GM12878 (cell line): Measurements from ENCODE around the gene AFAP1.

ENCODE experiments used
- NFYB ChIP-seq: IDR thresholded peaks from 2 replicates; pipeline ENCODE4 v1.6.1; 2011; ENCODE audit warnings: low read depth, mild to moderate bottlenecking, low read length, improper control_type of control experiment, moderate library complexity; ENCODE audit not compliant: insufficient read depth
- POLR2A ChIP-seq: IDR thresholded peaks from 2 replicates; pipeline ENCODE4 v1.6.1; 2011; ENCODE audit warnings: low read depth, mild to moderate bottlenecking, low read length
- RAD21 ChIP-seq: IDR thresholded peaks from 2 replicates; pipeline ENCODE4 v1.6.1; 2011; ENCODE audit warnings: mild to moderate bottlenecking, low read depth, low read length, moderate library complexity; ENCODE audit not compliant: insufficient read depth
- TBL1XR1 ChIP-seq: IDR thresholded peaks from 2 replicates; pipeline ENCODE4 v1.6.1; 2012; ENCODE audit warnings: low read depth, low read length, improper control_type of control experiment
- TF ChIP-seq, protein P1 (sequence below), 3 experiments: IDR thresholded peaks in 2 of 3; conservative IDR thresholded peaks in 1 of 3; 2 replicates each; pipeline ENCODE4 v1.5.1; 2011; ENCODE audit warnings: low read depth in 3 of 3, low read length in 3 of 3, mild to moderate bottlenecking in 3 of 3, control low read depth in 2 of 3, moderate library complexity in 2 of 3, inconsistent platforms in 1 of 3, mixed read lengths in 1 of 3; ENCODE audit not compliant: control insufficient read depth in 2 of 3, insufficient read depth in 1 of 3; ENCODE audit errors: extremely low read depth in 1 of 3
- TF ChIP-seq, protein P2 (sequence below): IDR thresholded peaks from 2 replicates; pipeline ENCODE4 v1.6.1; 2012; ENCODE audit warnings: low read depth, low read length, improper control_type of control experiment

GRCh38 chr4:7774301-7775294 lies 165.1 kb downstream of the AFAP1 start:
- TF ChIP-seq, protein P1, sequence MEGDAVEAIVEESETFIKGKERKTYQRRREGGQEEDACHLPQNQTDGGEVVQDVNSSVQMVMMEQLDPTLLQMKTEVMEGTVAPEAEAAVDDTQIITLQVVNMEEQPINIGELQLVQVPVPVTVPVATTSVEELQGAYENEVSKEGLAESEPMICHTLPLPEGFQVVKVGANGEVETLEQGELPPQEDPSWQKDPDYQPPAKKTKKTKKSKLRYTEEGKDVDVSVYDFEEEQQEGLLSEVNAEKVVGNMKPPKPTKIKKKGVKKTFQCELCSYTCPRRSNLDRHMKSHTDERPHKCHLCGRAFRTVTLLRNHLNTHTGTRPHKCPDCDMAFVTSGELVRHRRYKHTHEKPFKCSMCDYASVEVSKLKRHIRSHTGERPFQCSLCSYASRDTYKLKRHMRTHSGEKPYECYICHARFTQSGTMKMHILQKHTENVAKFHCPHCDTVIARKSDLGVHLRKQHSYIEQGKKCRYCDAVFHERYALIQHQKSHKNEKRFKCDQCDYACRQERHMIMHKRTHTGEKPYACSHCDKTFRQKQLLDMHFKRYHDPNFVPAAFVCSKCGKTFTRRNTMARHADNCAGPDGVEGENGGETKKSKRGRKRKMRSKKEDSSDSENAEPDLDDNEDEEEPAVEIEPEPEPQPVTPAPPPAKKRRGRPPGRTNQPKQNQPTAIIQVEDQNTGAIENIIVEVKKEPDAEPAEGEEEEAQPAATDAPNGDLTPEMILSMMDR (IDR thresholded peaks at IDR 0.05 in 2 of 3, conservative IDR thresholded peaks at IDR 0.05 in 1 of 3; ENCODE audit: control insufficient read depth in 2 of 3, extremely low read depth in 1 of 3, insufficient read depth in 1 of 3, low read depth in 3 of 3, low read length in 3 of 3): no peak
- TF ChIP-seq TBL1XR1 (no peak), RAD21 (no peak), NFYB (no peak), POLR2A (no peak)
- TF ChIP-seq, protein P2, sequence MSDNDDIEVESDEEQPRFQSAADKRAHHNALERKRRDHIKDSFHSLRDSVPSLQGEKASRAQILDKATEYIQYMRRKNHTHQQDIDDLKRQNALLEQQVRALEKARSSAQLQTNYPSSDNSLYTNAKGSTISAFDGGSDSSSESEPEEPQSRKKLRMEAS: no peak
